ENCODE measurements around the gene UPP1. TPM values are rescaled to one million over a fixed set of nuclear protein-coding genes. Genes with fewer than 3 reads are reported as not detected.

The UPP1 gene
- total RNA-seq, 5 donors from 2014 or later (not counting 1 experiment from before 2014, with no cell fraction given) = 77.7 to 227 (median 177) TPM

- Histone ChIP-seq H3K9me3 (no peaks in the 10 kb centered on the region), H3K36me3 (ENCODE audit: control insufficient read depth in 2 of 2, extremely low read depth in 1 of 2, insufficient read depth in 1 of 2, low read length in 1 of 2) (peaks cover 5 to 31% of the 10 kb centered on the region in 2 donors), H3K27ac (ENCODE audit: low read length) (no peak overlapping the region), H3K4me1 (ENCODE audit: control insufficient read depth in 1 of 2, extremely low read depth in 1 of 2, insufficient read depth in 2 of 2, low read length in 2 of 2) (peaks cover 2 to 10% of the 10 kb centered on the region in 2 experiments), H3K27me3 (replicated peaks in 1 of 2; ENCODE audit: control insufficient read depth in 2 of 2, extremely low read depth in 1 of 2, insufficient read depth in 2 of 2, low read length in 1 of 2) (no peaks in the 10 kb centered on the region), H3K4me3 (ENCODE audit: control insufficient read depth in 1 of 2, extremely low read depth in 1 of 2, low read length in 1 of 2) (no peak overlapping the region)
- Mint-ChIP-seq H3K27me3 (no peaks in the 10 kb centered on the region), H3K36me3 (peaks cover 20% of the 10 kb centered on the region), H3K4me1 (peaks cover 12 to 14% (median 14%) of the 10 kb centered on the region in 3 donors), H3K27ac (peak overlapping the region; percentile 26 to 79), H3K4me3 (no peak overlapping the region), H3K9me3 (no peaks in the 10 kb centered on the region)
- DNase-seq = no peak
- ChIA-PET POLR2A (interaction anchor here in 1 of 2 donors (0.7 kb wide), 1 partner anchor 120 kb away, joined by 4 read pairs; no protein-coding TSS in a partner anchor), CTCF (interaction anchor here (0.6 to 3.1 kb wide), 27 partner anchors 9 to 166 kb away, joined by 3 to 42 read pairs (median 4); partner anchors contain the start of genes PKD1L1 (in 1 of the 2) and UPP1 (in 1 of the 2))
- ATAC-seq (replicated peaks in 1 of 4) = no peak
- WGBS (ENCODE audit: insufficient coverage) = no CpG with 5 or more reads among the region's 4 CpGs
Measured at GRCh38 chr7:48110868-48111267, 21.8 kb downstream of the UPP1 start.

DNA sequence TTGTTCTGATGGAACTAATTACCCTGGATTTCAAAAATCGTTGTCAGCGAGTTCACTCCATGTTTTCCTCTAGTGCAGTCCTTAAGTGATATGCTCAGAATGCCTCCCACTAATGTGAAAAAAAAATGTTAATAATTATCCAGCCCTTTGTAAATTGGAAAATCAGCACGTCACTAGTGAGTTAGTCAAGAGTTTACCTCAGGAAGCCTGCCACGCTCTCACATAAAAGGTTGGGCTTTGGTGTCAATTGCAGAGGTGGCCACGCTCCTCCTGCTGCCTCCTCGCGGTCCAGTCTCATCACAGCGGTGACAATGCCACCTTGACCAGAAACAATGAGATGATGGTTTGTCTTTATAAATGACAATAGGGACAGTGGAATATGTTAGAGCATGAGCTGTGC lies 22.5 kb downstream of the UPP1 start:
- no peaks in the 10 kb centered on the region for H3K9me3 Mint-ChIP-seq
- Histone ChIP-seq H3K4me3 (ENCODE audit: control insufficient read depth in 1 of 2, extremely low read depth in 1 of 2, low read length in 1 of 2) (no peak overlapping the region), H3K27ac (ENCODE audit: low read length) (no peak overlapping the region), H3K4me1 (ENCODE audit: control insufficient read depth in 1 of 2, extremely low read depth in 1 of 2, insufficient read depth in 2 of 2, low read length in 2 of 2) (peaks cover 2 to 10% of the 10 kb centered on the region in 2 experiments), H3K27me3 (replicated peaks in 1 of 2; ENCODE audit: control insufficient read depth in 2 of 2, extremely low read depth in 1 of 2, insufficient read depth in 2 of 2, low read length in 1 of 2) (no peaks in the 10 kb centered on the region), H3K36me3 (ENCODE audit: control insufficient read depth in 2 of 2, extremely low read depth in 1 of 2, insufficient read depth in 1 of 2, low read length in 1 of 2) (peaks cover 5 to 26% of the 10 kb centered on the region in 2 donors), H3K9me3 (no peaks in the 10 kb centered on the region)
- H3K27me3 Mint-ChIP-seq = no peaks in the 10 kb centered on the region
- 93% methylated on average over 6 of the region's 8 CpGs for WGBS (ENCODE audit: insufficient coverage)
- no peak for ATAC-seq (replicated peaks in 1 of 4)
- ChIA-PET CTCF (interaction anchor here in 1 of 2 donors (1.1 to 2.2 kb wide), 3 partner anchors 120 to 167 kb away, joined by 4 to 30 read pairs (median 12); no protein-coding TSS in a partner anchor), POLR2A (no interaction called here)
- peaks cover 15% of the 10 kb centered on the region for H3K36me3 Mint-ChIP-seq
- no peak overlapping the region for H3K27ac Mint-ChIP-seq
- H3K4me3 Mint-ChIP-seq = no peak overlapping the region
- peaks cover 12 to 14% (median 14%) of the 10 kb centered on the region in 3 donors for H3K4me1 Mint-ChIP-seq
- no peak for DNase-seq

DNA sequence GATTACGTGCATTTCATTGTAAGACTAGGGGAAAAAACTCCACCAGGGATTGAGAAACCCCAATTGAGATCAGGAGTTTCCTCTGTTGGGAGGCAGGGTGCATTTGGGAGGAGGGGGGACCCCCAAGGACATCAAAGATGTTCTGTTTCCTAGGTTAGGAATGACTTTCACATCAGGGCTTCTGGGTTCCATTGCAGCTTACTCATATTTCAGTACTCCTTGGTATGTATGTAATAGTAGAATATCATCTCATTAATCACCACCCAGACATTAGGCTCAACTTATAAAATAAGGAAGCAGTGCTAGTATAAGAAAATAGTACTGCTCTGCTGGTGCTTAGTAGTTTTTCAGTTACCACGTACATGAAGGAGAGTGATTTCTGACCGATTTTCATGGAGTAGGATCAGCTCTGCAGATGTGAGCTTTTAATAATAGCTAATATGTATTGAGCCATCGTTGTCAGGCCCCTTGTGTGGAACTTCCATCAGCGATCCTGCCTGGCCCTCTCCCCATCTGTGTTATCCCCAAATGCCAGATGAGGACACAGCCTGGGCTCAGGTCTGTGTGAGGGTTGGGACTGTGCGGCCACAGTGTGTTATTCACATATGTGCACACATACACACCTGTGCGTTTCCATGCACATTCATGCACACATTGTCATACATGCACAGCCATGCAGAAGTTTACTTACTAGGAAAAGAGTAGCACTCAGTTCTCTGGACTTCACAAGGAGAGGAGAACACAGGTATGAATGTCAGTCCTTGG lies 23.5 kb downstream of the UPP1 start:
- ChIA-PET CTCF (interaction anchor here in 1 of 2 donors (1.1 kb wide), 1 partner anchor 121 kb away, joined by 4 read pairs; no protein-coding TSS in a partner anchor), POLR2A (no interaction called here)
- no peaks in the 10 kb centered on the region for H3K9me3 ChIP-seq
- Mint-ChIP-seq H3K4me3 (no peak overlapping the region), H3K27ac (no peak overlapping the region), H3K9me3 (no peaks in the 10 kb centered on the region), H3K4me1 (peaks cover 12 to 14% (median 14%) of the 10 kb centered on the region in 3 donors), H3K36me3 (peaks cover 10% of the 10 kb centered on the region), H3K27me3 (no peaks in the 10 kb centered on the region)
- peaks cover 5 to 16% of the 10 kb centered on the region in 2 donors for H3K36me3 ChIP-seq (ENCODE audit: control insufficient read depth in 2 of 2, extremely low read depth in 1 of 2, insufficient read depth in 1 of 2, low read length in 1 of 2)
- ATAC-seq (replicated peaks in 1 of 4) (no peak), DNase-seq (no peak)
- no peaks in the 10 kb centered on the region for H3K27me3 ChIP-seq (replicated peaks in 1 of 2; ENCODE audit: control insufficient read depth in 2 of 2, extremely low read depth in 1 of 2, insufficient read depth in 2 of 2, low read length in 1 of 2)
- no peak overlapping the region for H3K27ac ChIP-seq (ENCODE audit: low read length)
- peaks cover 2 to 10% of the 10 kb centered on the region in 2 experiments for H3K4me1 ChIP-seq (ENCODE audit: control insufficient read depth in 1 of 2, extremely low read depth in 1 of 2, insufficient read depth in 2 of 2, low read length in 2 of 2)
- WGBS (ENCODE audit: insufficient coverage) = 72% methylated on average over 2 of the region's 7 CpGs
- H3K4me3 ChIP-seq (ENCODE audit: control insufficient read depth in 1 of 2, extremely low read depth in 1 of 2, low read length in 1 of 2) = no peak overlapping the region

DNA sequence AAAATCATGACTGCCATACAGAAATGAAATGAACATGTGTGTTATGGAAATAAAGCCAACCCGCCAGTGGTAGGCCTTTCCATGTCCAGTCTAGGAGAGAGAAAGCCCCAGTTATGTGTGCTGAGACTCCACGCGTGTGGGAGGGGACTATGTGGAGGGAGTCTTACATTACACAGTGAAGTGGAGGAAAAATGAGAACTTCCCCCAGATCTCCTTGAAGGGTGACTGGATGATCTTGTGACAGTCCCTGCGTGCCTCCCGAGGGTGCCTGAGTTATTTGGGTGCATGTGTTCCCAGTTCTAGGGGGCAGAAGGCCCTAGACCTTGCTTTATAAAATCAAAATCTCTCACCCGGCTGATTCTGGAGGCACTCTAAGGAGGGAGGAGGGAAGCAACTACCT lies 24.2 kb downstream of the UPP1 start:
- Mint-ChIP-seq H3K9me3 (no peaks in the 10 kb centered on the region), H3K4me1 (peaks cover 12 to 14% (median 14%) of the 10 kb centered on the region in 3 donors), H3K36me3 (peaks cover 5% of the 10 kb centered on the region), H3K4me3 (no peak overlapping the region), H3K27me3 (no peaks in the 10 kb centered on the region), H3K27ac (no peak overlapping the region)
- peaks cover 2 to 10% of the 10 kb centered on the region in 2 experiments for H3K4me1 ChIP-seq (ENCODE audit: control insufficient read depth in 1 of 2, extremely low read depth in 1 of 2, insufficient read depth in 2 of 2, low read length in 2 of 2)
- H3K27me3 ChIP-seq (replicated peaks in 1 of 2; ENCODE audit: control insufficient read depth in 2 of 2, extremely low read depth in 1 of 2, insufficient read depth in 2 of 2, low read length in 1 of 2) = no peaks in the 10 kb centered on the region
- no CpG with 5 or more reads among the region's 6 CpGs for WGBS (ENCODE audit: insufficient coverage)
- CTCF ChIA-PET = interaction anchor here in 1 of 2 donors (1.0 kb wide), 1 partner anchor 169 kb away, joined by 3 read pairs; no protein-coding TSS in a partner anchor
- DNase-seq (no peak), ATAC-seq (replicated peaks in 1 of 4) (no peak)
- POLR2A ChIA-PET = no interaction called here
- peaks cover 0 to 9% of the 10 kb centered on the region in 2 donors for H3K36me3 ChIP-seq (ENCODE audit: control insufficient read depth in 2 of 2, extremely low read depth in 1 of 2, insufficient read depth in 1 of 2, low read length in 1 of 2)
- H3K9me3 ChIP-seq = no peaks in the 10 kb centered on the region
- no peak overlapping the region for H3K4me3 ChIP-seq (ENCODE audit: control insufficient read depth in 1 of 2, extremely low read depth in 1 of 2, low read length in 1 of 2)
- H3K27ac ChIP-seq (ENCODE audit: low read length) = no peak overlapping the region

DNA sequence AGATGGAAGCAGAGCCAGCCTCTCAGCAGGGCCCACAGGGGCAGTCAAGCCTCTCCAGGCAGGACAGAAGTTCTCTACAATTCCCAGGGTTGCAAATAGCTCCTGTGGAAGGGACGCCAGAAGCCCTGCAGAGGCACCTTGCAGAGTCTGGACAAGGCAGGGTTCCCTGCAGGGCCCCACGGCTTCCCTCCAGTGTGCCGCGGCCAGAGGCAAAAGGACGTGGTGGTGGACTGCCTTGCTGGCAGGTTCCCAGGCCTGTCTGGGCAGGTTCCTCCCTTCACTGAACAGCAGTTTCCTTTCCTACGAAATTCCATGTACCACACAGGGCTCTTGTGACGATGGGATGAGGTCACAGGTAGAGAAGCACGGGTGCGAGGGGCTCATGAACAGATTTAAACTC lies 25.1 kb downstream of the UPP1 start:
- Histone ChIP-seq H3K4me3 (ENCODE audit: control insufficient read depth in 1 of 2, extremely low read depth in 1 of 2, low read length in 1 of 2) (no peak overlapping the region), H3K27me3 (replicated peaks in 1 of 2; ENCODE audit: control insufficient read depth in 2 of 2, extremely low read depth in 1 of 2, insufficient read depth in 2 of 2, low read length in 1 of 2) (no peaks in the 10 kb centered on the region), H3K36me3 (ENCODE audit: control insufficient read depth in 2 of 2, extremely low read depth in 1 of 2, insufficient read depth in 1 of 2, low read length in 1 of 2) (peaks cover 0 to 2% of the 10 kb centered on the region in 2 donors), H3K4me1 (ENCODE audit: control insufficient read depth in 1 of 2, extremely low read depth in 1 of 2, insufficient read depth in 2 of 2, low read length in 2 of 2) (peaks cover 2 to 10% of the 10 kb centered on the region in 2 experiments), H3K9me3 (no peaks in the 10 kb centered on the region), H3K27ac (ENCODE audit: low read length) (no peak overlapping the region)
- Mint-ChIP-seq H3K9me3 (no peaks in the 10 kb centered on the region), H3K27ac (no peak overlapping the region), H3K36me3 (no peaks in the 10 kb centered on the region), H3K4me1 (peaks cover 12 to 14% (median 13%) of the 10 kb centered on the region in 3 donors), H3K4me3 (no peak overlapping the region), H3K27me3 (no peaks in the 10 kb centered on the region)
- WGBS (ENCODE audit: insufficient coverage) = 94% methylated on average over 8 of the region's 9 CpGs
- DNase-seq = no peak
- POLR2A ChIA-PET = no interaction called here
- ATAC-seq (replicated peaks in 1 of 4) = no peak
- CTCF ChIA-PET = interaction anchor here in 1 of 2 donors (1.0 kb wide), 1 partner anchor 170 kb away, joined by 3 read pairs; no protein-coding TSS in a partner anchor

DNA sequence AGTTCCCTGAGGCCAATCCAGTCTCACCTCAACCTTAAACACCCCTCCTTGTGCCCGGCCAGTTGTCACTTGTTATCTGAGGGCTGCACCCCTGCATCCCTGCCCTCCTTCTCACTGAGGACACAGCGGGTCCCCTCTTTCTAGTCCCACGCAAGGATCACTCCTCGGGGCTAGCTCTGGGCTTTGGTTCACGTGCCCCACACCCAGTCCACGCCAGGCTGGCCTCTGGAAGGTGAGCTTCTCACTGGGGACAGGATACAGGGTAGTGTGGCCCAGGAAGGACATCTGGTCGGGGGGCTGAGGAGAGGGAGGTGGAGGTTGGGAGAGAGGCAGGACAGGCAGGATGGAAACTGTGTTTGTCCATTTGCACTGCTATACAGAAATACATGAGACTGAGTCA lies 25.5 kb downstream of the UPP1 start:
- Mint-ChIP-seq H3K36me3 (no peaks in the 10 kb centered on the region), H3K4me3 (no peak overlapping the region), H3K27ac (no peak overlapping the region), H3K4me1 (peaks cover 10 to 11% (median 11%) of the 10 kb centered on the region in 3 donors), H3K27me3 (no peaks in the 10 kb centered on the region), H3K9me3 (no peaks in the 10 kb centered on the region)
- Histone ChIP-seq H3K27ac (ENCODE audit: low read length) (no peak overlapping the region), H3K27me3 (replicated peaks in 1 of 2; ENCODE audit: control insufficient read depth in 2 of 2, extremely low read depth in 1 of 2, insufficient read depth in 2 of 2, low read length in 1 of 2) (no peaks in the 10 kb centered on the region), H3K9me3 (no peaks in the 10 kb centered on the region), H3K36me3 (ENCODE audit: control insufficient read depth in 2 of 2, extremely low read depth in 1 of 2, insufficient read depth in 1 of 2, low read length in 1 of 2) (no peaks in the 10 kb centered on the region), H3K4me1 (ENCODE audit: control insufficient read depth in 1 of 2, extremely low read depth in 1 of 2, insufficient read depth in 2 of 2, low read length in 2 of 2) (peaks cover 2 to 9% of the 10 kb centered on the region in 2 experiments), H3K4me3 (ENCODE audit: control insufficient read depth in 1 of 2, extremely low read depth in 1 of 2, low read length in 1 of 2) (no peak overlapping the region)
- no CpG with 5 or more reads among the region's 7 CpGs for WGBS (ENCODE audit: insufficient coverage)
- CTCF ChIA-PET = interaction anchor here in 1 of 2 donors (1.0 kb wide), 1 partner anchor 170 kb away, joined by 3 read pairs; no protein-coding TSS in a partner anchor
- DNase-seq (no peak), ATAC-seq (replicated peaks in 1 of 4) (no peak)
- POLR2A ChIA-PET = no interaction called here
